Muscle of back (tissue), 11 donors: Measurements from ENCODE around the gene PDCD4. TPM values are rescaled to one million over a fixed set of nuclear protein-coding genes. Genes with fewer than 3 reads are reported as not detected.

ENCODE experiments used
- DNase-seq, 3 donors: peaks; one replicate each; pipeline versions ENCODE4 v3.0.0 to v3.0.0-alpha.2; 2013
- polyA plus RNA-seq, 10 donors: library from polyadenylated mRNA; unstranded; fragments of 120-200 nt; gene quantifications; one replicate each; pipeline ENCODE4 v1.2.1, GENCODE V29; 2013; ENCODE audit not compliant: insufficient read length in 10 of 10

The PDCD4 gene
- polyA plus RNA-seq, 10 donors = 118 to 216 (median 146) TPM

DNA sequence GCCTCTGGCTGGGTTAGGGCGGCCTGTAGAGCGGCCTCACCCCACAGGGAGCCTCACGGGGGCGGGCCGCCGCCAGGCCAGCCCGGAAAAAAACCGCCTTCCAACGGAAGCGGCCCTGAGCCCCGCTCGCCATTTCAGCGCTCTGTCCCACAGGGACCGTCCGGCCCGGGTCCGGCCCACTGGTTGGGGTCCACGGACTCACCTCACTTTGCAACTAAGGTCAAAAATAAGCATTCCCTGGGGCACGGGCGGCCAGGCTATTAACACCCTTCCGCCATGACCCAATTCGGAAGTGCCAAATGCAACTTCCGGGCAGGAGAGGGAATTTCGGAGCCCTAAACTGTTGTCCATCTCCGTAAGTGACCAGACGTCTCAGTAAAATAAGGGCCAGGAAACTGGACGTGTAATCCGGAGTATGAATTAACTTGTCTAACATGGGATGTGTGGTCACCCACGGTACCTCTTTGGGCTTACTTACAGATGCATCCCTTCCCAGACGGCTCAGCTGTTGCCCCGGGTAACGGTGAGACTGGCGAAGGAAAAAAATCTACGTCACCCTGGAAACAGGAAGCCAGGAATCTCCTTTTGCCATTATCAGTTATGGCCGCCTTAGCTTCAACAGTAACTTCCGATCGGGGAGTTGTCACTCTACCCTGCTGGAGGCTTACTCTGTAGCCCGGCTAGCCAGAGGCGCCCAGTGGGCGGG lies 47.1 kb downstream of the PDCD4 start, which contains the start of gene BBIP1:
Gene BBIP1 (minus strand): TSS at position 538 of the 706 bp plus-strand sequence. CDS start 1,023 bp downstream, outside the sequence.
- peak; percentile 99 to 100 (median 100) for DNase-seq

GRCh38 chr10:110919349-110919931 lies 47.7 kb downstream of the PDCD4 start, which contains the start of gene SHOC2:
Gene SHOC2, plus strand, starts transcription at chr10:110919604. Its CDS starts 44,755 bp downstream, at chr10:110964359.
- DNase-seq = no peak

GRCh38 chr10:110919971-110920881 lies 48.5 kb downstream of the PDCD4 start:
- peak; percentile 27 to 85 (median 53) for DNase-seq

DNA sequence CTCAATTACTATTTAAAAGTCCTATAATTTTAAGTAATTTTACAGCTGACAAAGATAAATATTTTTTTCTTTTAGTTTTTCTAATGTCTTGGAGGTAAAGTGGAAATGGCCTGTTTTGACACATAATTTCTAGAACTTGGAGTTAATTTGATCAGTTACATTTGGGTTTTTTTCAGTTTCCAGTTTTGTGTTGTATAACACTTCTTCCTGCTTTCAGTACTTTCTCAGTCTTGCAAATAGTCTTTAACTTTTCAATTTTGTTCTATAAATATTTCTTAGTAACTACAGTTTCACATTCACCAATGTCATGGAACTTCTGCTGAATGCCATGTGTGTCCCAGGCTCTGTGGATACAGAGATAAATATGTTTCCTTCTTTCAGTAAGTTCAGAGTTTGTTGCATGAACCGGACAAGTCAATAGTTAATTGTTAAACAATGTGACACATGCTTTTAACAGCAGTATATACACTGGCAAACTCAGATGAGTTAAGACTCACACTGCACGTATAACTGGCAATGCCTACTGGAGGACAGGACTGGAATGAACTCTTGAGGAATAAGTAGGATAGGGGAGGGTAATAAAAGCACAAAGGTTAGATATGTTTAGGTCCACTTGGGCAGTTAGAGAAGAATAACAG lies 52.2 kb downstream of the PDCD4 start:
- DNase-seq = no peak

GRCh38 chr10:110927461-110927860 lies 55.7 kb downstream of the PDCD4 start:
- no peak for DNase-seq

DNA sequence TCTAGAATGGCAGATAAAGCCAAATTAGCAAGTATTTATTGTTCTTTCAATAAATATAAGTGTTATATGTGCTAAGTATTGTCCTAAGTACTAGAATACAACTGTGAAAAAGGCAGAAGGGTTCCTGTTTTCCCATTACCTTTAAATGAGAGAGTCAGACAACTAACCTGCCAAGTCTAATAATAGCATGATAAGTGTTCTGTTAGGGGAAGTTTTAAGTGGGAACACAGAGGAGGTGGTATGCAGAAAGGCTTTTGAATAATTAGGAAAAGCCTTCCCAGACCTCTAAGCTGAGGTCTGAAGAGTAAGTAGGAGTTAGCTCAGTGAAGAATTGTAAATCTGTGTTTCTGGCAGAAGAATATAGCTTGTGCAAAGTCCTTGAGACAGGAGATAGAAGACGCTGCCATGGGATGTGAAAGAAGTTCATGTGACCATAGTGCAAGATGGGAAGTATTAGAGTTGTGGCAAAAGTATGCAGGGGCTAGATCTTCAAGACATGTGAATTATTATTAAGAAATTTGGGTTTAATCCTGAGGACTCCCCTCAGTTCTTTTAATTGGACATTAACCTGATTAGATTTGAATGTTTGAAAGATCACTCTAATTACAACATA lies 60.1 kb downstream of the PDCD4 start:
- DNase-seq = no peak

DNA sequence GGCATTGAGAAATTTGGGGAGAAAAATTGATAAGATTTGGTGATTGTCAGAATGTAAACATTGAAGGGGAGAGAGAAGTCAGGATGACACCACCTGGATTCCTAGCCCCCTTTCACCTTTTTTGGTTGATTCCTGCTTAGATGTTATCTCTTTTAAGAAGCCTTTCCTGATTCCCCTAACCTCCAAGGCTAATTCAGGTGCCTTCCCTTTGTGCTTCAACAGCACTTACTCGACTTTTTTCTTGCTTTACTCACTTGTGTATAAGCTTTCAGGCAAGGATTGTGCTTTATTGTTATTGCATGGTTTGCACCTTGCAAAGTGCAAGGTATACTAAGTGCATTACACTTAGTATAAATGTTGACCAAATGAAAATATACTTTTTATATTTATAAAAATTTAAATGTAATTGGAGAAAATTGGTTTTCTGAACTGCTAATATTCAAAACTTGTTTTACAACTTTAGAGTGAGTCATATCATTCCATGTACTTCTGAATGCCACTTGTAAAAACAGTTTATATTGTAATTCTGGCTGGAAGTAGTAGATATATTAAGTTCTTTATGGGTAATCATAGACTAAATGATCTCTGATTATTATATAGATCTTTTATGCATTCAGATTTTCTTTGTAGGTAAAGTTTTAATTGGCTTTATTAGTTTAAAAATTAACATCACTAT lies 60.9 kb downstream of the PDCD4 start:
- DNase-seq = no peak

GRCh38 chr10:110936757-110937156 lies 65.0 kb downstream of the PDCD4 start:
- no peak for DNase-seq

DNA sequence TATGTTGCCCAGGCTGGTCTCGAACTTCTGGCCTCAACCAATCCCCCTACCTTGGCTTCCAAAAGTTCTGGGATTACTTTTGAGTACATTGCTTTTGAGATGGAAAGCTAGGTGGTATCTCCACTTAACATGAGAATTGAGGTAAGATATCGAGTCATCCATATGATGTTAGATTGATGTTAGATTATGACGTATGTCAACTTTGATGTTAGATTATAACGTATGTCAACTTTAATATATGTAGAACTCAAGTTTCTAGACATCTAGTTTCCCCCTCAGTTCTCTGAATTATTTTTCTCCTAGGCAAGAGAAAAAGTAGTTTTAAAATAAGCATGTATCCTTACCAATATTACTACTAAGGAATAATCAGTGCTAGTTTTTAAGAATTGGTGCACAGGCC lies 67.7 kb downstream of the PDCD4 start:
- no peak for DNase-seq

DNA sequence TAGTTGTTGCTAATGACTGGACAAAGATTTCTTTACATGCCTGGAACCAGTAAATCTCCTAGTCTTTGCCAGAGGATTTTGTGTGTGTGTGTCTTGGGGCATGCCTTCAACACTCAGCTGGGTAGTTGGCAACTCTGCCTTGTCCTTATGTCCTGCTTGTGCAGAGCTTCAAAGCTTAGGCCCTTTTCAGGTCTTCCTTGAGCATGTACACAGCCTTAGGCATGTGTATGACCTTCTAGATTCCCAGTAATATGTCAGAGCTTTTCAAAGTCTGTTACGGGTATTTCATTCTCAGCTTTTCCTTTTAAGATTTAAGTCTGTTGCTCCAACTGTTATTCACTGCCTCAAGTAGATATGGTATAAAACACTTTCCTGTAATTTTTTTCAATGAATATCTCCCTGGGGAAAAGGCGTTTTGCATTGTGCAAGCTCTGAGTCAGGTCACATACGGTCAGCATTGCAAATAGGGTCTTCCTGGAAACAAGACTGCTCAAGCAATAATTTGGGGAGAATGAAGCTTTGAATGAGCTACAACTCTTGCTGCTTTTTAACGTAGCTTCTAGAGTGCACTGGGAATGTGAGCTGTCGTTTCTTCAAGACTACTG lies 73.2 kb downstream of the PDCD4 start:
- DNase-seq = peak in 2 of 3 donors; percentile 11 to 33

- no peak for DNase-seq
Observed at GRCh38 chr10:110946496-110946895, 74.8 kb downstream of the PDCD4 start.

GRCh38 chr10:110947061-110947595 lies 75.4 kb downstream of the PDCD4 start:
- no peak for DNase-seq

Other genes starting within 250 kb of the PDCD4 start
- 10 to 100 TPM in 5 of 10 donors, 1 to 10 TPM in 5; 6.8 to 17.0 (median 10.3) TPM for gene RBM20, start 227.6 kb upstream of the PDCD4 start, polyA plus RNA-seq
- 10 to 100 TPM; 22.4 to 38.5 (median 27.0) TPM for gene BBIP1, start 47.3 kb downstream of the PDCD4 start, polyA plus RNA-seq
- gene SHOC2, start 47.7 kb downstream of the PDCD4 start, polyA plus RNA-seq = 10 to 100 TPM; 26.1 to 36.4 (median 30.9) TPM
- 1 to 10 TPM; 3.1 to 6.4 (median 4.7) TPM for gene ADRA2A, start 205.1 kb downstream of the PDCD4 start, polyA plus RNA-seq